Peyer's patch (tissue), 4 donors: ENCODE data around the gene VAMP5. TPM values are rescaled to one million over a fixed set of nuclear protein-coding genes. Genes with fewer than 3 reads are reported as not detected.

Experiments
- DNase-seq, 3 donors: peaks; one replicate each; pipeline ENCODE4 v3.0.0-alpha.2; 2017 to 2019
- H3K27ac ChIP-seq, 4 donors: fragments of 200-600 bp; sonication (generic); one replicate each; pipeline ENCODE4 v1.5.1; 2016 to 2019
- H3K27me3 ChIP-seq, 2 donors: fragments of 200-600 bp; sonication (generic); one replicate each; pipeline ENCODE4 v1.5.1; 2019
- H3K36me3 ChIP-seq, 3 donors: fragments of 200-600 bp; sonication (generic); one replicate each; pipeline ENCODE4 v1.5.1; 2016 to 2019
- H3K4me1 ChIP-seq, 4 donors: fragments of 200-600 bp; sonication (generic); one replicate each; pipeline ENCODE4 v1.5.1; 2016 to 2019
- H3K4me3 ChIP-seq, 4 donors: fragments of 200-600 bp; sonication (generic); 1 replicate in 3 of 4; 2 replicates in 1 of 4; pipeline ENCODE4 v1.5.1; 2016 to 2019; ENCODE audit warnings: mild to moderate bottlenecking in 1 of 4
- H3K9me3 ChIP-seq, 4 donors: fragments of 200-600 bp; sonication (generic); one replicate each; pipeline ENCODE4 v1.5.1; 2016 to 2019; ENCODE audit warnings: mild to moderate bottlenecking in 1 of 4
- POLR2A ChIP-seq, 2 donors: fragments of 450-650 bp; IDR thresholded peaks; one replicate each; pipeline ENCODE4 v1.5.1; 2017; ENCODE audit warnings: antibody characterized with exemption in 2 of 2, mild to moderate bottlenecking in 2 of 2, moderate library complexity in 2 of 2
- total RNA-seq, 4 donors: library from RNA; depleted of rRNA; stranded (reverse); fragments of >200 nt; gene quantifications; one replicate each; pipeline ENCODE4 v1.1.0, GENCODE V29; 2016
- TF ChIP-seq, protein P1 (sequence below), 6 experiments: fragments of 450-650 bp in 4 of 6; fragments of 200-600 bp in 2 of 6; sonication (generic) in 1 of 6; IDR thresholded peaks; one replicate each; pipeline ENCODE4 v1.5.1; 2017 to 2019; ENCODE audit warnings: antibody characterized with exemption in 6 of 6, mild to moderate bottlenecking in 3 of 6, moderate library complexity in 1 of 6

The VAMP5 gene
- total RNA-seq, 4 donors from 2014 or later, result 6.5 to 18.2 (median 16.0) TPM

DNA sequence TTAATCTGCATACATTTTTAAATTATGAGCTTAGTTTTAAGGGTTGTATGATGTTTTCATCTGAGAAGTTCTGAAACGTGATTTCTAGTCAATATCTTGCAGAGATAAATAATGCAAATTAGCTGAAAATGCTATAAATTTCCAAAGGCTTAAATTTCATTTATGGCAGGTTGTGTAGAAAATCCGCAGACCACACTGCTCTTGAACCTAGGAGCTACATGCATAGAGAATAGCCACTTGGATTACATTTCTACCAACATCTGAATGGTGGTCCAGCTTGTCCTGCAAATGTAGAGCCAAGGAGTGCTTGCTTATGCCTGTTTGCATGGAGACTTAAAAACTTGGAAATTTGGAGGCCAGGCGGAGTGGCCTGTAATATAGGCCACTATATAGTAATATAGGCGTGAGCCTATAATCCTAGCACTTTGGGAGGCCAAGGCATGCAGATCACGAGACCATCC, 38.4 kb upstream of the VAMP5 start:
- peaks cover 0 to 32% (median 1%) of the 10 kb centered on the region in 4 donors for H3K4me1 ChIP-seq
- H3K4me3 ChIP-seq, result no peak overlapping the region
- peaks cover 0 to 77% (median 2%) of the 10 kb centered on the region in 3 donors for H3K36me3 ChIP-seq
- TF ChIP-seq, protein P1, sequence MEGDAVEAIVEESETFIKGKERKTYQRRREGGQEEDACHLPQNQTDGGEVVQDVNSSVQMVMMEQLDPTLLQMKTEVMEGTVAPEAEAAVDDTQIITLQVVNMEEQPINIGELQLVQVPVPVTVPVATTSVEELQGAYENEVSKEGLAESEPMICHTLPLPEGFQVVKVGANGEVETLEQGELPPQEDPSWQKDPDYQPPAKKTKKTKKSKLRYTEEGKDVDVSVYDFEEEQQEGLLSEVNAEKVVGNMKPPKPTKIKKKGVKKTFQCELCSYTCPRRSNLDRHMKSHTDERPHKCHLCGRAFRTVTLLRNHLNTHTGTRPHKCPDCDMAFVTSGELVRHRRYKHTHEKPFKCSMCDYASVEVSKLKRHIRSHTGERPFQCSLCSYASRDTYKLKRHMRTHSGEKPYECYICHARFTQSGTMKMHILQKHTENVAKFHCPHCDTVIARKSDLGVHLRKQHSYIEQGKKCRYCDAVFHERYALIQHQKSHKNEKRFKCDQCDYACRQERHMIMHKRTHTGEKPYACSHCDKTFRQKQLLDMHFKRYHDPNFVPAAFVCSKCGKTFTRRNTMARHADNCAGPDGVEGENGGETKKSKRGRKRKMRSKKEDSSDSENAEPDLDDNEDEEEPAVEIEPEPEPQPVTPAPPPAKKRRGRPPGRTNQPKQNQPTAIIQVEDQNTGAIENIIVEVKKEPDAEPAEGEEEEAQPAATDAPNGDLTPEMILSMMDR (IDR thresholded peaks at IDR 0.05), result no peak
- TF ChIP-seq POLR2A (IDR thresholded peaks at IDR 0.05), result no peak
- no peaks in the 10 kb centered on the region for H3K27me3 ChIP-seq
- DNase-seq, result no peak
- no peak overlapping the region for H3K27ac ChIP-seq
- H3K9me3 ChIP-seq, result no peaks in the 10 kb centered on the region

DNA sequence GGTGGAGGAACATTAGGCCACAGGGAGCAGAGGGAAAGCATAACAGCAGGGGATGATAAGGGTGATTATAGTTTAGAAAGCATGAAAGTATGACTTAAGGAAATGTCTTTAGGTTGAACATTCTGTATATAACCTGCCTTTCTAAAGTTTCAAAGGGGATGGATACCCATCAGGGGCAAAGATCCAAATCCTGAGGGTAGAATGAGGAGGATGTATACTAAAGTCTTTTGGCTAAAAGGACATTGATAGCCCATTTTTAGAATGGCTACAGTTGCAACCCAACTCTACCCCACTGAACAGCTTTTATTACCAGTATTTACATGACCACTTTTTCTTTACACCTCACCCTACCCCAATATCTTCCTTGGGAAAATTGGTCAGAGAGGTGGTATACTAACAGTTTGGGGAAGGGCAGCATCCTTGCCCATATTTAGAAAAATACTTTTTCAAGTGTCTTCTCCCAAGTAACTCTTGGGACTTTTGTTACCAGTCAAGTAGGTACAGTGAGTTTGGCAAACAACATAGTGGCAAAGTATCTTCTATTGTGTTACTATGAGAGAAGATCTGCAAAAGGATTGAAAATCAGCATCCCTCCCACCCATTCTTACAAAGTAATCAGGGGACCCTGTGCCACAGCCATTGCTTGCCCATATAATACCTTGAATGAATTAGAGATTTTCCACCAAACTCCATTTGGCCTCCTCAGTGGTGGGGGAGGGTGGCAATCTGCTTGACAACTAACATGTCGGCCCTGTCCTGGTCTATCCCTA, 37.0 kb upstream of the VAMP5 start:
- peaks cover 0 to 24% (median 0%) of the 10 kb centered on the region in 4 donors for H3K4me1 ChIP-seq
- H3K4me3 ChIP-seq, result no peak overlapping the region
- no peak for DNase-seq
- peaks cover 0 to 79% (median 2%) of the 10 kb centered on the region in 3 donors for H3K36me3 ChIP-seq
- TF ChIP-seq, protein P1 (IDR thresholded peaks at IDR 0.05), result no peak
- no peak for TF ChIP-seq POLR2A (IDR thresholded peaks at IDR 0.05)
- H3K9me3 ChIP-seq, result no peaks in the 10 kb centered on the region
- H3K27ac ChIP-seq, result no peak overlapping the region
- H3K27me3 ChIP-seq, result no peaks in the 10 kb centered on the region

DNA sequence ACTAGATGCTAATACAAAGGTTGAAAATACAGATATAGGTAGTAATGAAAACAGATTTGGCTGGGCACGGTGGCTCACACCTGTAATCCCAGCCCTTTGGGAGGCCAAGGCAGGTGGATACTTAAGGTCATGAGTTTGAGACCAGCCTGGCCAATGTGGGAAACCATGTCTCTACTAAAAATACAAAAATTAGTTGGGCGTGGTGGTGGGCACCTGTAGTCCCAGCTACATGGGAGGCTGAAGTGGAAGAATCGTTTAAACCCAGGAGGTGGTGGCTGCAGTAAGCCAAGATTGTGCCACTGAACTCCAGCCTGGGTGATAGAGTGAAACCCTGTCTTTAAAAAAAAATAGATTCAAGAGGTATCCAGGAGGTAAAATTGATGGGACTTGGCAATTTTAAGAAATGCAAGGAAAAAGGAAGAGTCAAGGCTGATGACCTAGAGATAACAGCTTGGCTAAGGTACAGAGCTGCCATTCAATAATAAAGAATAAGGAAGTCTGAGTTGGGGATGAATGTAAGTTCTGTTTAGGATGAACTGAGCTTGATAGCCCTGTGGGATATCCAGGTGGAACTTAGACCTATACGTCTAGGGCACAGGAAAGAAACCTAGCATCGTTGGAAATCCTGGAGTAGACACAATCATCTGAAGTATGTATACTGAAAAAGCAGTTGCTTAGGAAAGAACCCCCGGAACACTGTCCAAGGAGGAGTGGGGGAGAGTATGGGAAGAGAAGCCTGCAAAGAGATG, 36.2 kb upstream of the VAMP5 start:
- H3K4me3 ChIP-seq, result no peak overlapping the region
- H3K27ac ChIP-seq, result no peak overlapping the region
- peaks cover 0 to 18% (median 0%) of the 10 kb centered on the region in 4 donors for H3K4me1 ChIP-seq
- TF ChIP-seq, protein P1 (IDR thresholded peaks at IDR 0.05), result no peak
- TF ChIP-seq POLR2A (IDR thresholded peaks at IDR 0.05), result no peak
- no peak for DNase-seq
- H3K9me3 ChIP-seq, result no peaks in the 10 kb centered on the region
- H3K36me3 ChIP-seq, result peaks cover 0 to 79% (median 0%) of the 10 kb centered on the region in 3 donors
- no peaks in the 10 kb centered on the region for H3K27me3 ChIP-seq

DNA sequence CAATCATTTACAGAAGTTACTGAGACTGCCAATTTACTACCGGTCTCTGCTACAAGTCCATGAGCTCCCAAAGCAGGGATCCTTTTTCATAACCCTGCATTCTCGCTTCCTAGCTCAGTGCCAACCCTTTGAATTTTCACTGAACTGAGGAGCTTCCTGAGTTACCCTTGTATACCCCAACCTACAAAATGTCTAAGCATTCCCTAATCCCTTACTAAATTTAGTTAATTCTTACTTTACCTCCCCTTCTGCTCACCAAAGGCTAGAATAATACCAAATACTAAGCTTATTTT, 35.7 kb upstream of the VAMP5 start:
- H3K9me3 ChIP-seq, result no peaks in the 10 kb centered on the region
- no peak for DNase-seq
- no peak overlapping the region for H3K4me3 ChIP-seq
- no peaks in the 10 kb centered on the region for H3K27me3 ChIP-seq
- H3K27ac ChIP-seq, result no peak overlapping the region
- H3K36me3 ChIP-seq, result peaks cover 0 to 79% (median 0%) of the 10 kb centered on the region in 3 donors
- TF ChIP-seq, protein P1 (IDR thresholded peaks at IDR 0.05), result no peak
- no peak for TF ChIP-seq POLR2A (IDR thresholded peaks at IDR 0.05)
- peaks cover 0 to 16% (median 0%) of the 10 kb centered on the region in 4 donors for H3K4me1 ChIP-seq

DNA sequence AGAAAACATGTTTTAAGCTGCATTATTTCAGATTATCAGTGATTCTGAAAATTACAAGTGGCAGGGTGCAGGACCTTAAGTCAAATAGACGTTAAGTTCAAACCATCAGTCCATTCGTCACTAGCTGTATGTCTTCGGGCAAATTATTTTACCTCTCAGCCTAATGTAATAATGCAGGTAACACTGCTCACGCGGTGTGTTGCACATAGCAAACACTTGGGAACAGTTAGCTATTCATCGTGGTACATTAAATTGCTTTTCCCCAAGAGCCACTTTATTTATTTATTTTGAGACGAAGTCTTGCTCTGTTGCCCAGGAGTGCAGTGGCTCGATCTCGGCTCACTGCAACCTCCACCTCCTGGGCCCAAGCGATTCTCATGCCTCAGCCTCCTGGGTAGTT, 35.1 kb upstream of the VAMP5 start:
- Histone ChIP-seq H3K4me1 (peaks cover 0 to 14% (median 0%) of the 10 kb centered on the region in 4 donors), H3K27ac (peak overlapping the region in 1 of 4 donors; percentile 18), H3K27me3 (no peaks in the 10 kb centered on the region), H3K4me3 (no peak overlapping the region), H3K36me3 (peaks cover 0 to 79% (median 0%) of the 10 kb centered on the region in 3 donors), H3K9me3 (no peaks in the 10 kb centered on the region)
- DNase-seq, result no peak
- TF ChIP-seq, protein P1 (IDR thresholded peaks at IDR 0.05), result no peak
- TF ChIP-seq POLR2A (IDR thresholded peaks at IDR 0.05), result no peak
